Mesenchymal stem cell (in vitro differentiated cells and primary cell): ENCODE measurements around the gene OMA1.

Experiments
- DNase-seq: peaks from one replicate; pipeline ENCODE4 v3.0.0-alpha.2; 2013
- H2AFZ ChIP-seq: one replicate; pipeline ENCODE4 v1.6.1; 2013; ENCODE audit warnings: low read depth, mild to moderate bottlenecking, control low read depth, inconsistent platforms, low read length, moderate library complexity
- H2AK5ac ChIP-seq: 2 replicates; pipeline ENCODE4 v1.6.1; 2013; ENCODE audit warnings: low read length, moderate library complexity, mild to moderate bottlenecking, inconsistent platforms; ENCODE audit not compliant: severe bottlenecking
- H2BK120ac ChIP-seq: one replicate; pipeline ENCODE4 v1.6.1; 2013; ENCODE audit warnings: low read depth, mild to moderate bottlenecking, inconsistent platforms, low read length, moderate library complexity
- H2BK12ac ChIP-seq, 2 experiments: one replicate each; pipeline ENCODE4 v1.6.1; 2013; ENCODE audit warnings: inconsistent platforms in 2 of 2, low read length in 2 of 2, mild to moderate bottlenecking in 2 of 2, moderate library complexity in 2 of 2, control low read depth in 1 of 2
- H2BK15ac ChIP-seq: one replicate; pipeline ENCODE4 v1.6.1; 2013; ENCODE audit warnings: mild to moderate bottlenecking, low read depth, inconsistent platforms; ENCODE audit not compliant: poor library complexity, severe bottlenecking
- H2BK5ac ChIP-seq: 2 replicates; pipeline ENCODE4 v1.6.1; 2013; ENCODE audit warnings: low read depth, mild to moderate bottlenecking, low read length, control low read depth, inconsistent platforms; ENCODE audit not compliant: poor library complexity, severe bottlenecking
- H3K14ac ChIP-seq, 2 experiments: one replicate each; pipeline ENCODE4 v1.6.1; 2013; ENCODE audit warnings: inconsistent platforms in 2 of 2, low read length in 2 of 2, control low read depth in 1 of 2, mild to moderate bottlenecking in 1 of 2, moderate library complexity in 1 of 2
- H3K18ac ChIP-seq, 2 experiments: one replicate each; pipeline ENCODE4 v1.6.1; 2013; ENCODE audit warnings: inconsistent platforms in 2 of 2, low read length in 2 of 2, control low read depth in 1 of 2, low read depth in 1 of 2, mild to moderate bottlenecking in 1 of 2
- H3K23ac ChIP-seq, 2 experiments: one replicate each; pipeline ENCODE4 v1.6.1; 2013; ENCODE audit warnings: inconsistent platforms in 2 of 2, low read length in 2 of 2, mild to moderate bottlenecking in 2 of 2, moderate library complexity in 2 of 2, control low read depth in 1 of 2
- H3K27ac ChIP-seq: 2 replicates; pipeline ENCODE4 v1.5.1; 2013; ENCODE audit warnings: mild to moderate bottlenecking, moderate library complexity, low read length, control low read depth, inconsistent platforms; ENCODE audit not compliant: poor library complexity, severe bottlenecking
- H3K27me3 ChIP-seq, 2 experiments: 2 replicates each; pipeline versions ENCODE4 v1.6.1 to v1.7.0; 2013; ENCODE audit warnings: low read length in 2 of 2, mild to moderate bottlenecking in 2 of 2, moderate library complexity in 2 of 2, control low read depth in 1 of 2, inconsistent platforms in 1 of 2; ENCODE audit not compliant: control insufficient read depth in 1 of 2, insufficient read depth in 1 of 2
- H3K36me3 ChIP-seq, 2 experiments: 2 replicates each; pipeline versions ENCODE4 v1.6.1 to v1.7.0; 2013; ENCODE audit warnings: low read length in 2 of 2, control low read depth in 1 of 2, inconsistent platforms in 1 of 2, low read depth in 1 of 2, mild to moderate bottlenecking in 1 of 2; ENCODE audit not compliant: insufficient read depth in 2 of 2, control insufficient read depth in 1 of 2
- H3K4ac ChIP-seq, 2 experiments: one replicate each; pipeline ENCODE4 v1.6.1; 2013; ENCODE audit warnings: inconsistent platforms in 2 of 2, low read length in 2 of 2, mild to moderate bottlenecking in 2 of 2, moderate library complexity in 2 of 2, control low read depth in 1 of 2, low read depth in 1 of 2
- H3K4me1 ChIP-seq: 2 replicates; pipeline ENCODE4 v1.6.1; 2013; ENCODE audit warnings: low read depth, low read length, control low read depth; ENCODE audit not compliant: control insufficient read depth, insufficient read depth
- H3K4me2 ChIP-seq: 2 replicates; pipeline ENCODE4 v1.6.1; 2013; ENCODE audit warnings: low read length, mild to moderate bottlenecking, inconsistent platforms; ENCODE audit not compliant: poor library complexity, severe bottlenecking
- H3K4me3 ChIP-seq, 2 experiments: 2 replicates each; pipeline versions ENCODE4 v1.5.1 to v1.7.0; 2013; ENCODE audit warnings: low read length in 2 of 2, mild to moderate bottlenecking in 2 of 2, control low read depth in 1 of 2, low read depth in 1 of 2; ENCODE audit not compliant: insufficient read depth in 1 of 2
- H3K79me1 ChIP-seq: replicated peaks from 2 replicates; pipeline ENCODE4 v1.6.1; 2013; ENCODE audit warnings: mild to moderate bottlenecking, control low read depth, low read length, inconsistent platforms; ENCODE audit not compliant: poor library complexity, severe bottlenecking
- H3K9ac ChIP-seq: 2 replicates; pipeline ENCODE4 v1.7.0; 2013; ENCODE audit warnings: mild to moderate bottlenecking, low read length, moderate library complexity
- H3K9me3 ChIP-seq: 2 replicates; pipeline ENCODE4 v1.7.0; 2013; ENCODE audit warnings: mild to moderate bottlenecking, low read length; ENCODE audit not compliant: control insufficient read depth
- H4K8ac ChIP-seq: one replicate; pipeline ENCODE4 v1.6.1; 2013; ENCODE audit warnings: inconsistent platforms, mild to moderate bottlenecking, low read length, moderate library complexity
- H4K91ac ChIP-seq: one replicate; pipeline ENCODE4 v1.6.1; 2013; ENCODE audit warnings: mild to moderate bottlenecking, low read length, inconsistent platforms
- WGBS: methylation state at CpG from one replicate; pipeline ENCODE4 v1.1.7; 2013; ENCODE audit warnings: mixed read lengths; 5-methylcytosine and 5-hydroxymethylcytosine counted together

Gene OMA1

DNA sequence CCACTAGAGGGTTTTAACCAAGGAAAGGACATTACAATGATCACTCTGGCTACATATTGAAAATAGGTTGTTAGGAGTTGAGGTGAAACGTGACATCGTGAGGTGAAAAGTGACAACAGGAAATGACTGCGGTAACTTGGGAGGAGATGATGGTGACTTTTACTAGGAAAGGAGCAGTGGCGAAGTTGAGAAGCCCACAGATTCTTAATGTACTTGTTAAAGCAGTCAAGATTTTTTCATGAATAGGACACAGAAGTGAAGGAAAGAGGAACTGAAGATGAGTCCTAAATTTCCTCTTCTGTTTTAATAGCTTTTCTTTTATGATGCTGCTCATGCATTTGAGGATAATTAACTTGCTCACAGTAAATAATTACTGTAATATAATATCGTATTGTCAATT is 59.5 kb downstream of the OMA1 start:
- Histone ChIP-seq H2BK15ac (no peak overlapping the region), H3K4me3 (no peak overlapping the region), H2BK120ac (no peak overlapping the region), H3K79me1 (no peaks in the 10 kb centered on the region), H3K9me3 (no peaks in the 10 kb centered on the region), H3K4ac (no peak overlapping the region), H3K4me1 (no peaks in the 10 kb centered on the region), H4K8ac (no peak overlapping the region), H3K4me2 (no peak overlapping the region), H2AFZ (no peak overlapping the region), H4K91ac (no peak overlapping the region), H3K9ac (no peak overlapping the region), H3K18ac (no peak overlapping the region), H3K14ac (no peak overlapping the region), H3K36me3 (peaks cover 4 to 17% of the 10 kb centered on the region in 2 experiments), H3K27me3 (no peaks in the 10 kb centered on the region), H2BK12ac (no peak overlapping the region), H2AK5ac (no peak overlapping the region), H2BK5ac (no peak overlapping the region), H3K27ac (no peak overlapping the region), H3K23ac (no peak overlapping the region)
- DNase-seq: no peak
- over 99% methylated on average over 4 of the region's 5 CpGs for WGBS

DNA sequence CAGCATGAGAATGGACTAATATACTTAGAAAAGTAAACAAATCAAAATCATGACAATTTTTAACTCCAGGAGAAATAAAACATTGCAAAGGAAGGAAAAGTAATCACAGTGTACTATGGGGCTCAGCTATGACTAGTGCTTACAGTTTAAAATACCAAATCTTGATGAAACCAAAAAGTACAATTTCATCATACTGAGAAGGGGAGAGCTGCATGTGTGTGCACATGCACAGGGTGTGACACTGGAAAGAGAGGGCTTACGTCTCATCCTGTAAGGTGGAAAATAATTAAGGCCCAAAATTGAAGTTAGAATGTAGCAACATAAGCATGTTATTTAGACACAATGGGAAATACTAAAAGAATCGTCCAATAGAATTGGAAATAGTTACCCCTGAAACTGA is 64.6 kb downstream of the OMA1 start:
- no peak for DNase-seq
- WGBS: 100% methylated on average over 2 of the region's 2 CpGs
- no peak overlapping the region for H3K18ac ChIP-seq
- no peak overlapping the region for H4K8ac ChIP-seq
- no peak overlapping the region for H3K14ac ChIP-seq
- no peak overlapping the region for H2BK5ac ChIP-seq
- H2BK120ac ChIP-seq: no peak overlapping the region
- H3K4ac ChIP-seq: no peak overlapping the region
- no peak overlapping the region for H3K4me2 ChIP-seq
- H3K79me1 ChIP-seq: no peaks in the 10 kb centered on the region
- no peaks in the 10 kb centered on the region for H3K4me1 ChIP-seq
- H2AFZ ChIP-seq: no peak overlapping the region
- no peak overlapping the region for H4K91ac ChIP-seq
- H2BK12ac ChIP-seq: no peak overlapping the region
- no peak overlapping the region for H3K9ac ChIP-seq
- H3K27ac ChIP-seq: no peak overlapping the region
- H3K4me3 ChIP-seq: no peak overlapping the region
- no peak overlapping the region for H2AK5ac ChIP-seq
- no peaks in the 10 kb centered on the region for H3K9me3 ChIP-seq
- H2BK15ac ChIP-seq: no peak overlapping the region
- no peak overlapping the region for H3K23ac ChIP-seq
- no peaks in the 10 kb centered on the region for H3K27me3 ChIP-seq
- H3K36me3 ChIP-seq: peaks cover 0 to 17% of the 10 kb centered on the region in 2 experiments

DNA sequence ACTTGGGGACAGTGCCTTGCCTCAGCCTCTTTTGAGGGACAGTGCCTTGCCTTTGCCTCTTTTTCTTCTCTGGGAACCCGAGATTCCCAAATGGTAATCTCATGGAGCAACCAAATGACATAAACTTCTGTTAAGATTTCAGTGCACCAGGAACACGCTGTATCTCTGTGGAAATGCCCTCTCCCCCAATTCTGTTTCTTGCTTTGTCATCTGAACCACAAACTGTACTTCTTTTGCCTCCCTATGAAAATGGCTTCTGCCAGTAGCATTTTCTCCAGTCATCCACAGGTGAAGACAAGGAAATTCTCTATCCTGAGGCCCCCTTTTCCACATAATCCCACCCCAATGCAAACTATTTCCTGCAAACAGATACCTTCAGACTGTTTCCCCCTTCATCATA is 66.3 kb downstream of the OMA1 start:
- Histone ChIP-seq H3K4me3 (no peak overlapping the region), H2AFZ (no peak overlapping the region), H3K23ac (no peak overlapping the region), H3K18ac (no peak overlapping the region), H3K4me1 (no peaks in the 10 kb centered on the region), H2AK5ac (no peak overlapping the region), H3K27me3 (no peaks in the 10 kb centered on the region), H2BK120ac (no peak overlapping the region), H3K27ac (no peak overlapping the region), H2BK15ac (no peak overlapping the region), H3K79me1 (no peaks in the 10 kb centered on the region), H2BK5ac (no peak overlapping the region), H4K91ac (no peak overlapping the region), H4K8ac (no peak overlapping the region), H3K4me2 (no peak overlapping the region), H2BK12ac (no peak overlapping the region), H3K36me3 (peaks cover 0 to 17% of the 10 kb centered on the region in 2 experiments), H3K9ac (no peak overlapping the region), H3K14ac (no peak overlapping the region), H3K4ac (no peak overlapping the region), H3K9me3 (no peaks in the 10 kb centered on the region)
- DNase-seq: no peak
- 89% methylated on average over 2 of the region's 2 CpGs for WGBS

DNA sequence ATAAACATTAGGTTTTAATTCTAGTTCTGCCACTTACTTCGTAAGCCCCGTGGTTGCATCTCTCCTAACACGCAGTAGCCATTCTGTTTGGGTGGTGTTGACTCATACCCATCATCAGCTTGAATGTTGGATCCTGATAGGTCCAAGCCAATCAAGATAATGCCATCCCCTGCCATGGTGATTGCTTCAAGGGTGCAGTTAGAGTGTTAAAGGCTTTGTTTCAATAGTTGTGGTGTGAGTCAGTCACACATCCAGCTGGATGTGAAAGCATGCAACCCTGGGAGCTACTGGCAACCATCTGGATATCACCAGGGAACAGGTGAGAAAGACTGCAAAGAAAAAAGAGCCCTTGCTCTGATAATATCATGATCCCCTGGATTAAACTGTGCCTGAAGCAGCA is 69.1 kb downstream of the OMA1 start:
- no peak overlapping the region for H2BK15ac ChIP-seq
- no peak overlapping the region for H4K91ac ChIP-seq
- no peak overlapping the region for H3K9ac ChIP-seq
- H3K27ac ChIP-seq: no peak overlapping the region
- H3K4me1 ChIP-seq: no peaks in the 10 kb centered on the region
- DNase-seq: peak; percentile 2
- no peak overlapping the region for H2BK120ac ChIP-seq
- H3K14ac ChIP-seq: no peak overlapping the region
- no peak overlapping the region for H3K4me3 ChIP-seq
- no peak overlapping the region for H2BK12ac ChIP-seq
- no peak overlapping the region for H3K4ac ChIP-seq
- H3K9me3 ChIP-seq: no peaks in the 10 kb centered on the region
- 82% methylated on average over 3 of the region's 3 CpGs for WGBS
- H3K27me3 ChIP-seq: no peaks in the 10 kb centered on the region
- H4K8ac ChIP-seq: peak overlapping the region; percentile 25
- no peak overlapping the region for H2AK5ac ChIP-seq
- no peak overlapping the region for H3K18ac ChIP-seq
- H2AFZ ChIP-seq: no peak overlapping the region
- H3K36me3 ChIP-seq: peaks cover 0 to 3% of the 10 kb centered on the region in 2 experiments
- no peak overlapping the region for H3K23ac ChIP-seq
- H3K4me2 ChIP-seq: no peak overlapping the region
- no peak overlapping the region for H2BK5ac ChIP-seq
- H3K79me1 ChIP-seq: no peaks in the 10 kb centered on the region
